Gastrocnemius medialis (tissue), 4 donors: ENCODE results near the gene EVI2A. TPM values are rescaled to one million over a fixed set of nuclear protein-coding genes. Genes with fewer than 3 reads are reported as not detected.

Experiments used
- ATAC-seq, 2 donors: fragments of 150-250 bp; one replicate each; pipeline ENCODE4 v1.9.1; 2016
- DNase-seq, 2 donors: peaks; one replicate each; pipeline ENCODE4 v3.0.0-alpha.2; 2019
- H3K27ac ChIP-seq, 4 donors: fragments of 200-600 bp; sonication (generic); 1 replicate in 1 of 4; 2 replicates in 3 of 4; pipeline ENCODE4 v1.5.1; 2016 to 2018; ENCODE audit warnings: mild to moderate bottlenecking in 2 of 4, moderate library complexity in 1 of 4
- H3K27me3 ChIP-seq, 3 donors: fragments of 200-600 bp; sonication (generic) in 2 of 3; 1 replicate in 1 of 3; 2 replicates in 2 of 3; pipeline versions ENCODE4 v1.5.1 to v1.6.0; 2016 to 2019; ENCODE audit warnings: mild to moderate bottlenecking in 1 of 3, moderate library complexity in 1 of 3
- H3K36me3 ChIP-seq, 2 donors: fragments of 200-600 bp; sonication (generic) in 1 of 2; one replicate each; pipeline ENCODE4 v1.5.1; 2017 to 2018
- H3K4me1 ChIP-seq, 2 donors: fragments of 200-600 bp; sonication (generic) in 1 of 2; one replicate each; pipeline ENCODE4 v1.5.1; 2016 to 2017; ENCODE audit warnings: mild to moderate bottlenecking in 2 of 2
- H3K4me3 ChIP-seq, 4 donors: fragments of 200-600 bp; sonication (generic) in 3 of 4; 1 replicate in 1 of 4; 2 replicates in 3 of 4; pipeline ENCODE4 v1.5.1; 2016 to 2019; ENCODE audit warnings: mild to moderate bottlenecking in 2 of 4
- H3K9me3 ChIP-seq, 3 donors: fragments of 200-600 bp; sonication (generic) in 2 of 3; 1 replicate in 1 of 3; 2 replicates in 2 of 3; pipeline ENCODE4 v1.5.1; 2016 to 2019
- CTCF ChIP-seq, 5 experiments: fragments of 450-650 bp in 3 of 5; fragments of 200-600 bp in 2 of 5; sonication (generic) in 2 of 5; IDR thresholded peaks in 4 of 5; conservative IDR thresholded peaks in 1 of 5; 1 replicate in 4 of 5; 2 replicates in 1 of 5; pipeline ENCODE4 v1.5.1; 2016 to 2019; ENCODE audit warnings: antibody characterized with exemption in 5 of 5, mild to moderate bottlenecking in 3 of 5, moderate library complexity in 3 of 5
- POLR2A ChIP-seq, 2 donors: fragments of 450-650 bp; IDR thresholded peaks; one replicate each; pipeline ENCODE4 v1.6.1; 2017; ENCODE audit warnings: antibody characterized with exemption in 2 of 2, mild to moderate bottlenecking in 2 of 2, moderate library complexity in 2 of 2
- in situ Hi-C, 4 donors: fragments of 200-750 bp; cut with MboI; loops; one replicate each; pipeline versions ENCODE4 v1.15.0 to v1.8.0; 2017; ENCODE audit warnings: low sequenced_read_pairs in 4 of 4
- intact Hi-C: fragments of 100-400 bp; cut with DNase I; formaldehyde crosslinking; loops from one replicate; pipeline ENCODE4 v1.15.1; 2023; ENCODE audit warnings: low total_unique reads
- total RNA-seq, 4 donors: library from RNA; depleted of rRNA; stranded (reverse); fragments of >200 nt; gene quantifications; one replicate each; pipeline versions ENCODE4 v1.1.0 to v1.2.3, GENCODE V29; 2016

The EVI2A gene
- total RNA-seq, 4 donors from 2014 or later = 0.49 to 2.2 (median 0.96) TPM

GRCh38 chr17:31310260-31310659, 11.2 kb downstream of the EVI2A start:
- ATAC-seq = no peak

GRCh38 chr17:31309556-31309955, 11.9 kb downstream of the EVI2A start:
- Histone ChIP-seq H3K4me3 (no peak overlapping the region), H3K4me1 (no peaks in the 10 kb centered on the region), H3K9me3 (no peaks in the 10 kb centered on the region), H3K36me3 (no peaks in the 10 kb centered on the region), H3K27me3 (no peaks in the 10 kb centered on the region), H3K27ac (no peak overlapping the region)
- intact Hi-C loops = no loop called here
- no peak for DNase-seq
- ATAC-seq = no peak
- in situ Hi-C loops = no loop called here
- TF ChIP-seq CTCF (IDR thresholded peaks at IDR 0.05 in 4 of 5, conservative IDR thresholded peaks at IDR 0.05 in 1 of 5) = no peak
- TF ChIP-seq POLR2A (IDR thresholded peaks at IDR 0.05) = no peak

More at GRCh38 chr17:31310260-31310659, 11.2 kb downstream of the EVI2A start:
- Histone ChIP-seq H3K27ac (no peak overlapping the region), H3K27me3 (no peaks in the 10 kb centered on the region), H3K4me3 (no peak overlapping the region), H3K9me3 (no peaks in the 10 kb centered on the region), H3K4me1 (no peaks in the 10 kb centered on the region), H3K36me3 (no peaks in the 10 kb centered on the region)
- no peak for TF ChIP-seq CTCF (IDR thresholded peaks at IDR 0.05 in 4 of 5, conservative IDR thresholded peaks at IDR 0.05 in 1 of 5)
- TF ChIP-seq POLR2A (IDR thresholded peaks at IDR 0.05) = no peak
- DNase-seq = no peak
- intact Hi-C loops (no loop called here), in situ Hi-C loops (no loop called here)

- no peak for DNase-seq
- H3K4me1 ChIP-seq = no peaks in the 10 kb centered on the region
- in situ Hi-C loops = no loop called here
- no peak for ATAC-seq
- H3K4me3 ChIP-seq = no peak overlapping the region
- H3K9me3 ChIP-seq = no peaks in the 10 kb centered on the region
- TF ChIP-seq POLR2A (IDR thresholded peaks at IDR 0.05) (no peak), CTCF (IDR thresholded peaks at IDR 0.05 in 4 of 5, conservative IDR thresholded peaks at IDR 0.05 in 1 of 5) (no peak)
- H3K27ac ChIP-seq = no peak overlapping the region
- intact Hi-C loops = no loop called here
- H3K36me3 ChIP-seq = no peaks in the 10 kb centered on the region
- H3K27me3 ChIP-seq = no peaks in the 10 kb centered on the region
Observed at GRCh38 chr17:31308372-31309334, 12.8 kb downstream of the EVI2A start.

GRCh38 chr17:31307640-31308039, 13.8 kb downstream of the EVI2A start:
- in situ Hi-C loops = no loop called here
- DNase-seq (no peak), ATAC-seq (no peak)
- H3K27me3 ChIP-seq = no peaks in the 10 kb centered on the region
- intact Hi-C loops = no loop called here
- no peak for TF ChIP-seq POLR2A (IDR thresholded peaks at IDR 0.05)
- H3K4me1 ChIP-seq = no peaks in the 10 kb centered on the region
- no peaks in the 10 kb centered on the region for H3K36me3 ChIP-seq
- H3K9me3 ChIP-seq = no peaks in the 10 kb centered on the region
- no peak overlapping the region for H3K4me3 ChIP-seq
- no peak overlapping the region for H3K27ac ChIP-seq

GRCh38 chr17:31299624-31300023, 21.8 kb downstream of the EVI2A start:
- intact Hi-C loops = no loop called here
- no peak overlapping the region for H3K27ac ChIP-seq
- in situ Hi-C loops = loop anchor here in 1 of 4 donors (25.0 kb wide), 1 partner anchor 112 kb away; no protein-coding TSS in a partner anchor
- ATAC-seq (no peak), DNase-seq (no peak)
- no peaks in the 10 kb centered on the region for H3K27me3 ChIP-seq
- no peak for TF ChIP-seq POLR2A (IDR thresholded peaks at IDR 0.05)
- no peak for TF ChIP-seq CTCF (IDR thresholded peaks at IDR 0.05 in 4 of 5, conservative IDR thresholded peaks at IDR 0.05 in 1 of 5)
- no peak overlapping the region for H3K4me3 ChIP-seq
- no peaks in the 10 kb centered on the region for H3K4me1 ChIP-seq
- no peaks in the 10 kb centered on the region for H3K9me3 ChIP-seq
- H3K36me3 ChIP-seq = no peaks in the 10 kb centered on the region
